NCI-H187 treated with DMSO at 0.1 percent for 48 hours (cell line): ENCODE measurements around the gene COX7B.
A peak's percentile ranks its signal among the peaks of the same experiment; 100 is the strongest.
"Not testable (repeated sequence)": the region's sequence is repeated elsewhere in the genome, so short reads cannot be mapped to it uniquely, and the experiment has no call there.

Source experiments
- DNase-seq: peaks from one replicate; lab custom pipeline; 2025; lab: John Stamatoyannopoulos, UW

Gene COX7B

GRCh38 chrX:77899081-77899828 is at the start of gene COX7B:
Gene COX7B, plus strand, starts transcription at chrX:77899468. Its CDS starts 86 bp downstream, at chrX:77899554.
- peak; percentile 87 for DNase-seq

GRCh38 chrX:77875372-77875771 is 23.9 kb upstream of the COX7B start:
- no peak for DNase-seq

GRCh38 chrX:77881418-77881817 is 17.9 kb upstream of the COX7B start:
- DNase-seq: not testable (repeated sequence)

- no peak for DNase-seq
Observed at GRCh38 chrX:77892887-77893286, 6.4 kb upstream of the COX7B start.

- DNase-seq: no peak
Observed at GRCh38 chrX:77893713-77894112, 5.6 kb upstream of the COX7B start.

GRCh38 chrX:77894921-77895886 is 4.1 kb upstream of the COX7B start, which contains the start of gene MAGT1:
Gene MAGT1, minus strand, starts transcription at chrX:77895435. Its CDS starts 25 bp downstream, at chrX:77895410.
- DNase-seq: peak; percentile 81

GRCh38 chrX:77900688-77901087 is 1.4 kb downstream of the COX7B start:
- DNase-seq: no peak

GRCh38 chrX:77901506-77901905 is 2.2 kb downstream of the COX7B start:
- no peak for DNase-seq

- DNase-seq: peak; percentile 76
Observed at GRCh38 chrX:77910108-77910840, 11.0 kb downstream of the COX7B start, which contains the start of gene ATP7A. Gene ATP7A, plus strand, starts transcription at chrX:77910693. Its CDS starts 60,949 bp downstream, at chrX:77971642.

GRCh38 chrX:77917294-77917933 is 18.1 kb downstream of the COX7B start:
- DNase-seq: no peak

- DNase-seq: no peak
Observed at GRCh38 chrX:77918568-77918967, 19.3 kb downstream of the COX7B start.

GRCh38 chrX:77919370-77919769 is 20.1 kb downstream of the COX7B start:
- DNase-seq: not testable (repeated sequence)

- no peak for DNase-seq
Observed at GRCh38 chrX:77922787-77923186, 23.5 kb downstream of the COX7B start.

GRCh38 chrX:77924320-77924859 is 25.1 kb downstream of the COX7B start:
- no peak for DNase-seq

GRCh38 chrX:77925764-77926163 is 26.5 kb downstream of the COX7B start:
- DNase-seq: no peak

- DNase-seq: no peak
Observed at GRCh38 chrX:77930581-77930980, 31.3 kb downstream of the COX7B start.

- DNase-seq: no peak
Observed at GRCh38 chrX:77935886-77936285, 36.6 kb downstream of the COX7B start.

- DNase-seq: no peak
Observed at GRCh38 chrX:77936299-77936698, 37.0 kb downstream of the COX7B start.

- DNase-seq: no peak
Observed at GRCh38 chrX:77937291-77937690, 38.0 kb downstream of the COX7B start.

- no peak for DNase-seq
Observed at GRCh38 chrX:77938083-77938680, 38.9 kb downstream of the COX7B start.

- not testable (repeated sequence) for DNase-seq
Observed at GRCh38 chrX:77945031-77945430, 45.8 kb downstream of the COX7B start.
